Umbilical cord (tissue), 2 donors: ENCODE measurements around the gene LOC101059915. TPM values are rescaled to one million over a fixed set of nuclear protein-coding genes. Genes with fewer than 3 reads are reported as not detected.
"Not testable (repeated sequence)": the region's sequence is repeated elsewhere in the genome, so short reads cannot be mapped to it uniquely, and the experiment has no call there.

Experiments used
- DNase-seq: peaks from one replicate; pipeline ENCODE4 v3.0.0-alpha.2; 2015; ENCODE audit warnings: low spot score
- total RNA-seq: library from RNA; depleted of rRNA; stranded (reverse); fragments of >200 nt; gene quantifications from one replicate; pipeline ENCODE4 v1.2.3, GENCODE V29; 2014; ENCODE audit warnings: low replicate concordance; ENCODE audit not compliant: insufficient read depth

LOC101059915 gene

GRCh38 chrX:71675636-71676035, 8.3 kb downstream of the LOC101059915 start:
- not testable (repeated sequence) for DNase-seq

- not testable (repeated sequence) for DNase-seq
Measured at GRCh38 chrX:71676068-71676795, 8.9 kb downstream of the LOC101059915 start.

GRCh38 chrX:71677195-71677594, 9.8 kb downstream of the LOC101059915 start:
- DNase-seq: not testable (repeated sequence)

GRCh38 chrX:71679575-71680207, 12.3 kb downstream of the LOC101059915 start:
- DNase-seq: no peak

- DNase-seq: not testable (repeated sequence)
Measured at GRCh38 chrX:71696641-71697465, 29.5 kb downstream of the LOC101059915 start.

GRCh38 chrX:71697466-71698298, 30.3 kb downstream of the LOC101059915 start:
- not testable (repeated sequence) for DNase-seq

- not testable (repeated sequence) for DNase-seq
Measured at GRCh38 chrX:71698299-71699022, 31.1 kb downstream of the LOC101059915 start.

- DNase-seq: not testable (repeated sequence)
Measured at GRCh38 chrX:71699023-71699344, 31.6 kb downstream of the LOC101059915 start.

GRCh38 chrX:71702853-71703252, 35.5 kb downstream of the LOC101059915 start:
- DNase-seq: not testable (repeated sequence)

- DNase-seq: not testable (repeated sequence)
Measured at GRCh38 chrX:71714064-71714463, 46.7 kb downstream of the LOC101059915 start.

GRCh38 chrX:71715551-71715950, 48.2 kb downstream of the LOC101059915 start:
- DNase-seq: not testable (repeated sequence)

- not testable (repeated sequence) for DNase-seq
Measured at GRCh38 chrX:71716323-71716722, 49.0 kb downstream of the LOC101059915 start.

GRCh38 chrX:71718185-71718584, 50.8 kb downstream of the LOC101059915 start, which contains the start of gene CXorf49:
CXorf49 (minus strand) TSS chrX:71718285; CDS start chrX:71718151, 134 bp downstream.
- not testable (repeated sequence) for DNase-seq

GRCh38 chrX:71719195-71719594, 51.8 kb downstream of the LOC101059915 start:
- not testable (repeated sequence) for DNase-seq

- not testable (repeated sequence) for DNase-seq
Measured at GRCh38 chrX:71720289-71720886, 53.0 kb downstream of the LOC101059915 start.

Other genes with a start within 250 kb of the LOC101059915 start
- gene OGT, start 134.4 kb upstream of the LOC101059915 start, total RNA-seq: 85.0 TPM
- gene GCNA, start 89.1 kb upstream of the LOC101059915 start, total RNA-seq: 0.96 TPM
- not detected for gene CXCR3, start 49.0 kb upstream of the LOC101059915 start, total RNA-seq
- not detected for gene CXorf49, start 50.7 kb downstream of the LOC101059915 start, total RNA-seq
- gene CXorf49B, start 95.8 kb downstream of the LOC101059915 start, total RNA-seq: not detected
- gene NHSL2, start 243.3 kb downstream of the LOC101059915 start, total RNA-seq: 25.3 TPM